ENCODE data around the gene DNAAF8. TPM values are rescaled to one million over a fixed set of nuclear protein-coding genes. Genes with fewer than 3 reads are reported as not detected.

The DNAAF8 gene
- total and polyA plus RNA-seq, 2 donors (not counting 3 experiments of a cell fraction or from before 2014, with no cell fraction given): 0.58 to 1.0 TPM

GRCh38 chr16:4776141-4776705, 41.9 kb downstream of the DNAAF8 start:
- Histone ChIP-seq H3K9ac (replicated peaks; ENCODE audit: extremely low read depth, insufficient read depth, low read length) (no peak overlapping the region), H3K36me3 (ENCODE audit: control insufficient read depth in 2 of 2, extremely low read depth in 1 of 2, insufficient read depth in 2 of 2, low read length in 2 of 2) (no peaks in the 10 kb centered on the region), H4K20me1 (replicated peaks; ENCODE audit: control insufficient read depth, extremely low read depth, insufficient read depth, low read length) (no peaks in the 10 kb centered on the region), H2AFZ (ENCODE audit: low read depth, low read length) (no peak overlapping the region), H3K9me1 (replicated peaks; ENCODE audit: control insufficient read depth, extremely low read depth, insufficient read depth, low read length) (no peaks in the 10 kb centered on the region), H3K27ac (ENCODE audit: insufficient read depth, low read depth, low read length) (no peak overlapping the region), H3K4me3 (replicated peaks in 1 of 3; ENCODE audit: insufficient read depth in 1 of 3, low read depth in 1 of 3, low read length in 3 of 3) (no peak overlapping the region), H3K4me2 (ENCODE audit: insufficient read depth, low read length) (no peak overlapping the region), H3K9me3 (replicated peaks; ENCODE audit: control insufficient read depth, insufficient read depth, low read length) (no peaks in the 10 kb centered on the region), H3K79me2 (ENCODE audit: control insufficient read depth, insufficient read depth, low read length) (no peaks in the 10 kb centered on the region), H3K27me3 (ENCODE audit: control insufficient read depth in 2 of 2, insufficient read depth in 2 of 2, low read length in 2 of 2) (no peaks in the 10 kb centered on the region), H3K4me1 (ENCODE audit: control insufficient read depth, extremely low read depth, insufficient read depth, low read length) (no peaks in the 10 kb centered on the region)
- FAIRE-seq (no peak), DNase-seq (ENCODE audit: low read depth, low spot score) (no peak)
- intact Hi-C loops (cut with micrococcal nuclease): no loop called here
- POLR2A ChIA-PET: no interaction called here
- no TSS peak for BruUV-seq (replicated peaks)
- CTCF ChIA-PET: no interaction called here
- dilution Hi-C loops (cut with MboI; ENCODE audit: extremely low pct_ligation_motif_present, low sequenced_read_pairs): no loop called here
- TF ChIP-seq POLR2AphosphoS5 (IDR thresholded peaks at IDR 0.05; ENCODE audit: insufficient read depth, low read depth, low read length) (no peak), POLR2A (IDR thresholded peaks at IDR 0.05; ENCODE audit: low read depth, low read length) (no peak), FOS (IDR thresholded peaks at IDR 0.05; ENCODE audit: borderline replicate concordance, insufficient read depth, low read length) (no peak), EZH2 (IDR thresholded peaks at IDR 0.05; ENCODE audit: borderline replicate concordance, low read depth, low read length, severe bottlenecking) (no peak), CTCF (IDR thresholded peaks at IDR 0.05; ENCODE audit: extremely low read depth in 1 of 2, insufficient read depth in 1 of 2, low read depth in 1 of 2, low read length in 2 of 2) (no peak), JUN (IDR thresholded peaks at IDR 0.05; ENCODE audit: borderline replicate concordance, insufficient read depth, insufficient read length, low read depth) (no peak), MYC (IDR thresholded peaks at IDR 0.05; ENCODE audit: low read depth, low read length) (no peak), GATA2 (IDR thresholded peaks at IDR 0.05; ENCODE audit: insufficient read depth, insufficient read length, low read depth, low read length) (no peak)
- TF ChIP-seq, protein P1, sequence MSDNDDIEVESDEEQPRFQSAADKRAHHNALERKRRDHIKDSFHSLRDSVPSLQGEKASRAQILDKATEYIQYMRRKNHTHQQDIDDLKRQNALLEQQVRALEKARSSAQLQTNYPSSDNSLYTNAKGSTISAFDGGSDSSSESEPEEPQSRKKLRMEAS (IDR thresholded peaks at IDR 0.05; ENCODE audit: insufficient read depth, insufficient read length): no peak

Data from endothelial cell of umbilical vein (primary cell).